H1 (cell line): ENCODE data around the gene PDE8A. TPM values are rescaled to one million over a fixed set of nuclear protein-coding genes. Genes with fewer than 3 reads are reported as not detected.

ENCODE experiments used
- CTCF ChIA-PET: fragments of 300-600 bp; sonication (Branson Sonifier 250); formaldehyde crosslinking; loops from one replicate; lab custom pipeline; 2021; ENCODE audit not compliant: partially characterized antibody; lab: Charles Lee
- POLR2A ChIA-PET: fragments of 300-600 bp; sonication (Branson Sonifier 250); formaldehyde crosslinking; loops from one replicate; lab custom pipeline; 2021; ENCODE audit warnings: inconsistent platforms; ENCODE audit not compliant: partially characterized antibody; lab: Charles Lee
- DNase-seq, 2 experiments: peaks; one replicate each; pipeline versions ENCODE4 v3.0.0 to v3.0.0-alpha.2; 2010 to 2022; ENCODE audit warnings: low spot score in 2 of 2, low read depth in 1 of 2, mixed read lengths in 1 of 2
- FAIRE-seq: peaks from 2 replicates; lab custom pipeline; 2011; peaks lifted over from hg19 to GRCh38; lab: Jason Lieb, UNC
- H2AFZ ChIP-seq: 2 replicates; pipeline ENCODE4 v1.8.1; 2012; ENCODE audit warnings: low read length, inconsistent platforms
- H2AK5ac ChIP-seq: 2 replicates; pipeline ENCODE4 v1.6.1; 2013; ENCODE audit warnings: low read depth, low read length
- H2BK120ac ChIP-seq: replicated peaks from 2 replicates; pipeline ENCODE3; 2013; ENCODE audit warnings: low read depth, low read length, inconsistent platforms
- H2BK12ac ChIP-seq: 2 replicates; pipeline ENCODE4 v1.6.1; 2013; ENCODE audit warnings: low read depth, low read length
- H2BK15ac ChIP-seq: 2 replicates; pipeline ENCODE4 v1.6.1; 2013; ENCODE audit warnings: low read length
- H2BK20ac ChIP-seq: 2 replicates; pipeline ENCODE4 v1.6.1; 2013; ENCODE audit warnings: low read length
- H2BK5ac ChIP-seq: 2 replicates; pipeline ENCODE4 v1.6.1; 2013; ENCODE audit warnings: low read depth, low read length
- H3K14ac ChIP-seq: 2 replicates; pipeline ENCODE4 v1.6.1; 2013; ENCODE audit warnings: inconsistent platforms; ENCODE audit not compliant: insufficient read length
- H3K18ac ChIP-seq: 2 replicates; pipeline ENCODE4 v1.6.1; 2013; ENCODE audit warnings: low read length; ENCODE audit errors: extremely low read depth
- H3K23ac ChIP-seq: 2 replicates; pipeline ENCODE4 v1.6.1; 2013; ENCODE audit warnings: inconsistent platforms; ENCODE audit not compliant: insufficient read length
- H3K23me2 ChIP-seq: 2 replicates; pipeline ENCODE4 v1.6.1; 2013; ENCODE audit warnings: low read depth, low read length
- H3K27ac ChIP-seq: 2 replicates; pipeline ENCODE4 v1.6.1; 2011; ENCODE audit warnings: low read depth, low read length, inconsistent platforms
- H3K27me3 ChIP-seq, 4 experiments: replicated peaks in 1 of 4; 1 replicate in 1 of 4; 2 replicates in 3 of 4; pipeline versions ENCODE4 v1.6.1 to v1.8.1; 2011 to 2013; ENCODE audit warnings: low read length in 3 of 4, mild to moderate bottlenecking in 3 of 4, inconsistent platforms in 2 of 4, mixed read lengths in 2 of 4, moderate library complexity in 1 of 4; ENCODE audit not compliant: control insufficient read depth in 3 of 4, insufficient read depth in 3 of 4; ENCODE audit errors: extremely low read depth in 1 of 4
- H3K36me3 ChIP-seq, 4 experiments: 2 replicates each; pipeline versions ENCODE4 v1.6.1 to v1.8.1; 2011 to 2013; ENCODE audit warnings: mild to moderate bottlenecking in 4 of 4, low read length in 3 of 4, moderate library complexity in 2 of 4, control low read depth in 1 of 4, inconsistent platforms in 1 of 4; ENCODE audit not compliant: insufficient read depth in 4 of 4, control insufficient read depth in 2 of 4
- H3K4ac ChIP-seq: replicated peaks from 2 replicates; pipeline ENCODE3; 2013; ENCODE audit warnings: low read length, low read depth, mixed read lengths, inconsistent platforms; ENCODE audit not compliant: insufficient read length
- H3K4me1 ChIP-seq, 4 experiments: replicated peaks in 1 of 4; 1 replicate in 1 of 4; 2 replicates in 3 of 4; pipeline versions ENCODE4 v1.6.1 to v1.8.1; 2011 to 2013; ENCODE audit warnings: low read length in 3 of 4, inconsistent platforms in 2 of 4, mixed read lengths in 1 of 4; ENCODE audit not compliant: insufficient read depth in 4 of 4, control insufficient read depth in 3 of 4
- H3K4me2 ChIP-seq, 2 experiments: 2 replicates each; pipeline versions ENCODE4 v1.6.1 to v1.8.1; 2011 to 2013; ENCODE audit warnings: low read depth in 2 of 2, low read length in 2 of 2, control low read depth in 1 of 2, inconsistent platforms in 1 of 2, mild to moderate bottlenecking in 1 of 2; ENCODE audit not compliant: insufficient read depth in 1 of 2
- H3K4me3 ChIP-seq, 4 experiments: fragments of 200-600, 300-600 bp in 1 of 4; sonication (generic), shearing (Covaris generic), sonication (Bioruptor Twin) in 1 of 4; 2 replicates each; pipeline versions ENCODE4 v1.5.1 to v1.8.1; 2011 to 2016; ENCODE audit warnings: low read length in 4 of 4, low read depth in 3 of 4, control low read depth in 2 of 4, inconsistent platforms in 2 of 4, mild to moderate bottlenecking in 2 of 4, mixed read lengths in 1 of 4, moderate library complexity in 1 of 4; ENCODE audit not compliant: insufficient read depth in 2 of 4; ENCODE audit errors: extremely low read depth in 1 of 4
- H3K56ac ChIP-seq: replicated peaks from 2 replicates; pipeline ENCODE3; 2013; ENCODE audit warnings: low read depth, mild to moderate bottlenecking, mixed read lengths, low read length, inconsistent platforms; ENCODE audit not compliant: insufficient read length
- H3K79me1 ChIP-seq: 2 replicates; pipeline ENCODE4 v1.6.1; 2013; ENCODE audit warnings: low read depth, low read length, control low read depth
- H3K79me2 ChIP-seq, 2 experiments: 2 replicates each; pipeline versions ENCODE4 v1.6.1 to v1.8.1; 2012 to 2013; ENCODE audit warnings: low read length in 2 of 2, mild to moderate bottlenecking in 2 of 2, inconsistent platforms in 1 of 2; ENCODE audit not compliant: insufficient read depth in 2 of 2, control insufficient read depth in 1 of 2
- H3K9ac ChIP-seq, 4 experiments: replicated peaks in 1 of 4; 1 replicate in 1 of 4; 2 replicates in 3 of 4; pipeline versions ENCODE4 v1.6.1 to v1.8.1; 2011 to 2013; ENCODE audit warnings: low read depth in 3 of 4, low read length in 3 of 4, control low read depth in 2 of 4, mild to moderate bottlenecking in 2 of 4, moderate library complexity in 2 of 4, inconsistent platforms in 1 of 4; ENCODE audit errors: extremely low read depth in 1 of 4
- H3K9me3 ChIP-seq, 2 experiments: 2 replicates each; pipeline versions ENCODE4 v1.6.1 to v1.8.1; 2012 to 2013; ENCODE audit warnings: mild to moderate bottlenecking in 2 of 2, moderate library complexity in 2 of 2, control low read depth in 1 of 2, inconsistent platforms in 1 of 2, low read depth in 1 of 2, low read length in 1 of 2, mixed read lengths in 1 of 2; ENCODE audit not compliant: insufficient read depth in 2 of 2
- H4K20me1 ChIP-seq, 2 experiments: replicated peaks in 1 of 2; 2 replicates each; pipeline versions ENCODE3 to v1.8.1; 2011 to 2013; ENCODE audit warnings: inconsistent platforms in 2 of 2, low read length in 2 of 2, mild to moderate bottlenecking in 1 of 2; ENCODE audit not compliant: insufficient read depth in 2 of 2, control insufficient read depth in 1 of 2
- H4K5ac ChIP-seq: 2 replicates; pipeline ENCODE4 v1.6.1; 2013; ENCODE audit warnings: low read length, low read depth, mixed read lengths, inconsistent platforms; ENCODE audit not compliant: insufficient read length
- H4K8ac ChIP-seq: 2 replicates; pipeline ENCODE4 v1.8.0; 2013; ENCODE audit warnings: mild to moderate bottlenecking, moderate library complexity, low read length, inconsistent platforms; ENCODE audit not compliant: insufficient read depth; ENCODE audit errors: extremely low read depth
- H4K91ac ChIP-seq: replicated peaks from 2 replicates; pipeline ENCODE3; 2013; ENCODE audit warnings: low read length, mixed read lengths, inconsistent platforms; ENCODE audit not compliant: insufficient read length
- HDAC6 ChIP-seq: IDR thresholded peaks from one replicate; pipeline ENCODE4 v1.7.1; 2012; ENCODE audit warnings: low read depth, mild to moderate bottlenecking, inconsistent platforms, low read length, moderate library complexity
- JUND ChIP-seq: IDR thresholded peaks from 2 replicates; pipeline ENCODE4 v1.6.1; 2011; ENCODE audit warnings: mild to moderate bottlenecking, improper control_type of control experiment, low read length
- POLR2AphosphoS5 ChIP-seq: IDR thresholded peaks from 2 replicates; pipeline ENCODE4 v1.6.1; 2011; ENCODE audit warnings: low read depth, low read length
- SP1 ChIP-seq: IDR thresholded peaks from 2 replicates; pipeline ENCODE4 v1.6.1; 2011; ENCODE audit warnings: low read depth, low read length
- TBP ChIP-seq: IDR thresholded peaks from 2 replicates; pipeline ENCODE4 v1.6.1; 2011; ENCODE audit warnings: low read depth, low read length, improper control_type of control experiment
- TEAD4 ChIP-seq: IDR thresholded peaks from 2 replicates; pipeline ENCODE4 v1.6.1; 2012; ENCODE audit warnings: low read depth, low read length, inconsistent platforms, mixed read lengths
- WGBS, 2 experiments: shearing (Covaris generic) in 1 of 2; methylation state at CpG; one replicate each; pipeline versions ENCODE4 v1.1.6 to v1.1.7; 2013 to 2015; ENCODE audit warnings: low lambda C conversion rate in 2 of 2, mixed read lengths in 2 of 2, inconsistent platforms in 1 of 2, low coverage in 1 of 2, missing lambda C conversion rate in 1 of 2; ENCODE audit not compliant: insufficient replicate concordance in 2 of 2, insufficient coverage in 1 of 2, insufficient read length in 1 of 2; ENCODE audit errors: extremely low coverage in 1 of 2, missing lambda C conversion rate in 1 of 2; 5-methylcytosine and 5-hydroxymethylcytosine counted together
- polyA plus RNA-seq, 7 experiments: library from polyadenylated mRNA; depleted of rRNA in 3 of 7; stranded (reverse) in 5 of 7; unstranded in 2 of 7; fragments of >200 nt in 5 of 7; fragments of 200-250 nt in 2 of 7; gene quantifications; 1 replicate in 5 of 7; 2 replicates in 1 of 7; 4 replicates in 1 of 7; pipeline versions ENCODE4 v1.2.1 to v1.2.3, GENCODE V29; 2011 to 2013; ENCODE audit warnings: missing spikeins in 2 of 7, mixed read lengths in 2 of 7
- total RNA-seq: library from RNA; stranded (reverse); fragmentation: NEBNext Ultra II Directional; extraction: Animal tissue kit (Norgen Biotek cat#: 25700); gene quantifications from 2 replicates; pipeline ENCODE4 v1.2.1, GENCODE V29; 2021

PDE8A gene
- total and polyA plus RNA-seq, 2 of the 8 experiments (the other 6 are each of a cell fraction or from before 2014, with no cell fraction given), result 6.9 to 7.8 TPM

DNA sequence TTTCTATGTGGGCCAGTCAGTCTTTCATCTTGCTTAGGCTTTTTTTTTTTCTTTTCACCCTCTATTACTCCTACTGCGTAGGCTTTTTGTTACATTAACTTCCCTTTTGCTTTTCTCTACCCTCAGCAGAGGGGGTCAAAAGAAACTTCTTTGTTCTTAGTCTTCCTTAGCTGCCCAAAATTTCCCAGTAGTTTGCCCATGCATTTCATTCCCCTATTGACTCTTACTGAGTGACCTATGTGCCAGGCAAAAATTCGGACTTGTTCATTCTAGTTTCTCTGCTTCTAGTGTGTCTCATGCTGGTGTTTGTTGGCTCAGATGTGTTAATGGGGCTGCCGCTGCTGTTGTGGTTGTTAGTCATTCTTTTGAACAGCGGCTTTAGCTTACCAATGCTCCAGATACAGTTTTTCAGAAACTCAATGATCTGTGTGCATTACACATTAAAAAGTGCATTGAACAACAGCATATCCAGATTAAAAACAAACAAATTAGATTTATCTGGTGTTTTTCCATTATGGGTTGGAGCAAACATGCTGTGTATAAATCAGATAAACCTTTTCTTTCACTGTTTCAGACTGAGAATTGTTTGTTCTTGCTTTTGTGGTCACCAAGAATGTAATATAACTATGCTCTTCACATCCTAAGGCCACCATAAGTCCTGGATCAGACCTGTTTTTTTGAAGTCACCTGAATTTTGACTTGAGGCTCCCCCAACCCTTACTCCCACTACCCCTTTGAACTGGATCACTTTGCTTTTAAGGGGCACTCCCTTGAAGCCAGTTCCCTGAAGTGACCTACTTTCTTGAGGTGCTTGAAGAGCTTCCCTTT is 43.1 kb downstream of the PDE8A start:
- Histone ChIP-seq H3K56ac (no peak overlapping the region), H3K27ac (no peak overlapping the region), H3K9me3 (no peaks in the 10 kb centered on the region), H3K4me2 (no peak overlapping the region), H4K8ac (no peak overlapping the region), H3K79me1 (no peaks in the 10 kb centered on the region; the same call in 1 of the 2 replicates), H2BK5ac (no peak overlapping the region), H3K23ac (no peak overlapping the region), H3K36me3 (no peaks in the 10 kb centered on the region), H3K14ac (no peak overlapping the region), H3K9ac (no peak overlapping the region), H3K27me3 (no peaks in the 10 kb centered on the region), H2BK15ac (no peak overlapping the region), H2BK12ac (no peak overlapping the region), H2BK20ac (no peak overlapping the region), H3K4me3 (no peak overlapping the region), H2AFZ (no peak overlapping the region), H3K79me2 (peaks cover 0 to 5% of the 10 kb centered on the region in 2 experiments; a peak in 1 of 4 replicates), H3K4ac (no peak overlapping the region), H4K5ac (no peak overlapping the region), H2BK120ac (no peak overlapping the region), H3K23me2 (no peaks in the 10 kb centered on the region), H2AK5ac (no peak overlapping the region), H4K91ac (no peak overlapping the region), H4K20me1 (no peaks in the 10 kb centered on the region), H3K18ac (no peak overlapping the region), H3K4me1 (peaks cover 0 to 6% (median 2%) of the 10 kb centered on the region in 4 experiments; a peak in 3 of 7 replicates)
- FAIRE-seq, result no peak
- DNase-seq, result no peak
- ChIA-PET POLR2A (interaction anchor here (0.6 kb wide), 1 partner anchor 1899 kb away, joined by 3 read pairs; no protein-coding TSS in a partner anchor), CTCF (interaction anchor here (0.6 kb wide), 1 partner anchor 995 kb away, joined by 3 read pairs; no protein-coding TSS in a partner anchor)
- WGBS, 2 experiments, result 81% methylated on average over 4 of the region's 4 CpGs; no CpG with 5 or more reads in 1 of the 2 experiments
- TF ChIP-seq JUND (no peak), TBP (no peak), POLR2AphosphoS5 (no peak), HDAC6 (no peak), SP1 (no peak), TEAD4 (no peak)
